ENCODE results near the gene SH3BP4. TPM values are rescaled to one million over a fixed set of nuclear protein-coding genes. Genes with fewer than 3 reads are reported as not detected.

The SH3BP4 gene
- total RNA-seq, 2 donors from 2014 or later, result not detected

GRCh38 chr2:235001237-235002133, 49.7 kb downstream of the SH3BP4 start:
- ATAC-seq (replicated peaks), result no peak
- Mint-ChIP-seq H3K9me3 (no peaks in the 10 kb centered on the region), H3K27me3 (peaks cover 5% of the 10 kb centered on the region), H3K4me3 (no peak overlapping the region), H3K36me3 (ENCODE audit: low read depth) (no peaks in the 10 kb centered on the region), H3K27ac (no peak overlapping the region), H3K4me1 (no peaks in the 10 kb centered on the region)

GRCh38 chr2:235002198-235003095, 50.6 kb downstream of the SH3BP4 start:
- Mint-ChIP-seq H3K36me3 (ENCODE audit: low read depth) (no peaks in the 10 kb centered on the region), H3K9me3 (no peaks in the 10 kb centered on the region), H3K4me1 (no peaks in the 10 kb centered on the region), H3K27ac (no peak overlapping the region), H3K27me3 (peaks cover 5% of the 10 kb centered on the region), H3K4me3 (no peak overlapping the region)
- ATAC-seq (replicated peaks), result no peak

- no peaks in the 10 kb centered on the region for H3K4me1 Mint-ChIP-seq
- no peaks in the 10 kb centered on the region for H3K9me3 Mint-ChIP-seq
- no peak for ATAC-seq (replicated peaks)
- peaks cover 5% of the 10 kb centered on the region for H3K27me3 Mint-ChIP-seq
- H3K27ac Mint-ChIP-seq, result no peak overlapping the region
- no peaks in the 10 kb centered on the region for H3K36me3 Mint-ChIP-seq (ENCODE audit: low read depth)
- H3K4me3 Mint-ChIP-seq, result no peak overlapping the region
Measured at GRCh38 chr2:235003096-235003775, 51.4 kb downstream of the SH3BP4 start.

GRCh38 chr2:235004329-235004903, 52.6 kb downstream of the SH3BP4 start:
- Mint-ChIP-seq H3K4me1 (no peaks in the 10 kb centered on the region), H3K4me3 (no peak overlapping the region), H3K27me3 (peaks cover 5% of the 10 kb centered on the region), H3K36me3 (ENCODE audit: low read depth) (no peaks in the 10 kb centered on the region), H3K9me3 (no peaks in the 10 kb centered on the region), H3K27ac (no peak overlapping the region)
- ATAC-seq (replicated peaks), result no peak

- no peak overlapping the region for H3K4me3 Mint-ChIP-seq
- H3K4me1 Mint-ChIP-seq, result no peaks in the 10 kb centered on the region
- ATAC-seq (replicated peaks), result no peak
- H3K36me3 Mint-ChIP-seq (ENCODE audit: low read depth), result no peaks in the 10 kb centered on the region
- no peaks in the 10 kb centered on the region for H3K9me3 Mint-ChIP-seq
- H3K27me3 Mint-ChIP-seq, result peaks cover 5% of the 10 kb centered on the region
- H3K27ac Mint-ChIP-seq, result no peak overlapping the region
Measured at GRCh38 chr2:235005023-235005422, 53.2 kb downstream of the SH3BP4 start.

GRCh38 chr2:235005603-235006259, 53.9 kb downstream of the SH3BP4 start:
- no peaks in the 10 kb centered on the region for H3K4me1 Mint-ChIP-seq
- no peak overlapping the region for H3K27ac Mint-ChIP-seq
- H3K27me3 Mint-ChIP-seq, result peaks cover 5% of the 10 kb centered on the region
- no peaks in the 10 kb centered on the region for H3K9me3 Mint-ChIP-seq
- ATAC-seq (replicated peaks), result no peak
- H3K36me3 Mint-ChIP-seq (ENCODE audit: low read depth), result no peaks in the 10 kb centered on the region
- H3K4me3 Mint-ChIP-seq, result no peak overlapping the region

- ATAC-seq (replicated peaks), result no peak
- H3K9me3 Mint-ChIP-seq, result no peaks in the 10 kb centered on the region
- H3K36me3 Mint-ChIP-seq (ENCODE audit: low read depth), result no peaks in the 10 kb centered on the region
Measured at GRCh38 chr2:235006461-235006860, 54.6 kb downstream of the SH3BP4 start.

GRCh38 chr2:235006986-235007385, 55.2 kb downstream of the SH3BP4 start:
- ATAC-seq (replicated peaks), result no peak
- H3K4me3 Mint-ChIP-seq, result no peak overlapping the region
- no peaks in the 10 kb centered on the region for H3K36me3 Mint-ChIP-seq (ENCODE audit: low read depth)
- H3K27me3 Mint-ChIP-seq, result peaks cover 5% of the 10 kb centered on the region
- no peaks in the 10 kb centered on the region for H3K9me3 Mint-ChIP-seq
- no peaks in the 10 kb centered on the region for H3K4me1 Mint-ChIP-seq
- H3K27ac Mint-ChIP-seq, result no peak overlapping the region

More at GRCh38 chr2:235006461-235006860, 54.6 kb downstream of the SH3BP4 start:
- Mint-ChIP-seq H3K27me3 (peaks cover 5% of the 10 kb centered on the region), H3K4me1 (no peaks in the 10 kb centered on the region), H3K27ac (no peak overlapping the region), H3K4me3 (no peak overlapping the region)

- H3K27me3 Mint-ChIP-seq, result peaks cover 5% of the 10 kb centered on the region
- ATAC-seq (replicated peaks), result no peak
- no peaks in the 10 kb centered on the region for H3K9me3 Mint-ChIP-seq
- no peak overlapping the region for H3K4me3 Mint-ChIP-seq
- no peaks in the 10 kb centered on the region for H3K36me3 Mint-ChIP-seq (ENCODE audit: low read depth)
- H3K27ac Mint-ChIP-seq, result no peak overlapping the region
- no peaks in the 10 kb centered on the region for H3K4me1 Mint-ChIP-seq
Measured at GRCh38 chr2:235007664-235008457, 56.0 kb downstream of the SH3BP4 start.

GRCh38 chr2:235008584-235009044, 56.8 kb downstream of the SH3BP4 start:
- Mint-ChIP-seq H3K27me3 (peaks cover 5% of the 10 kb centered on the region), H3K9me3 (no peaks in the 10 kb centered on the region), H3K4me1 (no peaks in the 10 kb centered on the region), H3K27ac (no peak overlapping the region), H3K4me3 (no peak overlapping the region), H3K36me3 (ENCODE audit: low read depth) (no peaks in the 10 kb centered on the region)
- no peak for ATAC-seq (replicated peaks)

- Mint-ChIP-seq H3K4me3 (no peak overlapping the region), H3K9me3 (no peaks in the 10 kb centered on the region), H3K27me3 (peaks cover 5% of the 10 kb centered on the region), H3K36me3 (ENCODE audit: low read depth) (no peaks in the 10 kb centered on the region), H3K27ac (no peak overlapping the region), H3K4me1 (no peaks in the 10 kb centered on the region)
- no peak for ATAC-seq (replicated peaks)
Measured at GRCh38 chr2:235009081-235009480, 57.3 kb downstream of the SH3BP4 start.

- Mint-ChIP-seq H3K27ac (no peak overlapping the region), H3K4me1 (no peaks in the 10 kb centered on the region), H3K4me3 (no peak overlapping the region), H3K9me3 (peaks cover under 1% of the 10 kb centered on the region), H3K27me3 (peaks cover under 1% of the 10 kb centered on the region), H3K36me3 (ENCODE audit: low read depth) (no peaks in the 10 kb centered on the region)
- ATAC-seq (replicated peaks), result no peak
Measured at GRCh38 chr2:235010117-235010714, 58.4 kb downstream of the SH3BP4 start.

GRCh38 chr2:235011607-235011928, 59.8 kb downstream of the SH3BP4 start:
- Mint-ChIP-seq H3K27ac (no peak overlapping the region), H3K4me3 (no peak overlapping the region), H3K4me1 (no peaks in the 10 kb centered on the region), H3K36me3 (ENCODE audit: low read depth) (no peaks in the 10 kb centered on the region), H3K27me3 (peaks cover 7% of the 10 kb centered on the region), H3K9me3 (peaks cover 6% of the 10 kb centered on the region)
- no peak for ATAC-seq (replicated peaks)

Data from activated T-helper 17 cell treated with anti-CD3 and anti-CD28 coated beads, Interleukin-2, amount 50 U/mL, for 72 hours (primary cell).